Measurements from ENCODE around the gene HECW1.
"Not testable (repeated sequence)": the region's sequence is repeated elsewhere in the genome, so short reads cannot be mapped to it uniquely, and the experiment has no call there.

HECW1 gene

DNA sequence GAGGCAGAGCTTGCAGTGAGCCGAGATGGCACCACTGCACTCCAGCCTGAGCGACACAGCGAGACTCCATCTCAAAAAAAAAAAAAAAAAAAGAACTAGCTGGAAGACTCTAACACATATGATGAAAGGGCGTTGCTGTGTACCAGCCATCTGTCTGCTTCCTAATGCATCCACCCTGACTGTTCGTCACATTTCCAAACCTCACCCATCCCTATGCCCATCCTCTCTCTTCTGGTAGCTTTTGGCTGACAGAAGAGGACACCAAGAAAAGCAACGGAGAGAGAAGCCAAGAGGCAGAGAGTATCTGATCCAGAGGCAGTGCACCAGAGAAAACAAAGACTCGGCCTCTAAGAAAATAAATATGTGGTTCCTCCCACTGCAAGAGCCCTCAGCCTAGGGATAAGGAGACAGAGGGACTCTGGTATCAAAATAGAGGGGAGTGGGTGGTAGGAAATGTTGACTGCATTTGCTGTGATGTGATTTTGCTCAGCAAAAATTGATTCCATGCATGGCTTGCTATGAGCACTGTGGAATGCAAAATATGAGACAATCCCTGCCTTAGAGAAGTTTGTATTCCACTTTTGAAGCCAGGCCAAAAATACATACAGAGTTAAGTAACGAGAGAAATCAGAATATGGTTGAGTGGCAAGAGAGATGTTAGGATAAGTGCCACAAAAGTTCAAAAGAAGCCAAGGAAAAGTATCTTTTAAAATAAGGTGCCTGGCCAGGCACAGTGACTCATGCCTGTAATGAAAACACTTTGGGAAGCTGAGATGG lies 369.6 kb downstream of the HECW1 start:
- DNase-seq = no peak

DNA sequence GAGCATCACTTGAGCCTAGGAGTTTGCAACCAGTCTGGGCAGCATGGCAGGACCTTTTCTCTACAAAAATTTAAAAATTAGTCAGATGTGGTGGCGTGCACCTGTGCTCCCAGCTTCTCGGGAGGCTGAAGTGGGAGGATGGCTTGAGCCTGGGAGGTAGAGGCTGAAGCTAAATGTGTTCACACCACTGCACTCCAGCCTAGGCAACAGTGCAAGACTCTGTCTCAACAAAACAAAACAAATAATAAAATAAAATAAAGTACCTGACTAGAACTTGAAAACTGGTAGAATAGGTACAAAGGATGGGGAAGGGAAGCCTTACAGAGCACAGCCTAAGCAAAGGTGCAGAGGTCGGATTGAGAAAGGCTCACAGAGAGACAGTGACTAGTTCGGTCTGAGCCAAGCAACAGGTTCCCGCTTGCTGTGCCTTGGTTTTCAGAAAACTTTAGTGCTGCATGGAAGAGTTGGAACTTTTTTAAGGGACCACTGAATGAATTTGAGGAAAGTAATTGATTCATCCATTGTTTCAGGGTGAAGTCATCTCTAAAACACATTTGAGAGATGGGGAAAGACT lies 370.3 kb downstream of the HECW1 start:
- DNase-seq = no peak

- DNase-seq = no peak
These were observed 372.4 kb downstream of the HECW1 start for GRCh38 chr7:43484678-43485395.

- DNase-seq = no peak
These were observed 373.1 kb downstream of the HECW1 start for GRCh38 chr7:43485580-43485979.

GRCh38 chr7:43486008-43486407 lies 373.6 kb downstream of the HECW1 start:
- DNase-seq = not testable (repeated sequence)

GRCh38 chr7:43486634-43487033 lies 374.2 kb downstream of the HECW1 start:
- no peak for DNase-seq

- no peak for DNase-seq
These were observed 375.3 kb downstream of the HECW1 start for GRCh38 chr7:43487731-43488073.

DNA sequence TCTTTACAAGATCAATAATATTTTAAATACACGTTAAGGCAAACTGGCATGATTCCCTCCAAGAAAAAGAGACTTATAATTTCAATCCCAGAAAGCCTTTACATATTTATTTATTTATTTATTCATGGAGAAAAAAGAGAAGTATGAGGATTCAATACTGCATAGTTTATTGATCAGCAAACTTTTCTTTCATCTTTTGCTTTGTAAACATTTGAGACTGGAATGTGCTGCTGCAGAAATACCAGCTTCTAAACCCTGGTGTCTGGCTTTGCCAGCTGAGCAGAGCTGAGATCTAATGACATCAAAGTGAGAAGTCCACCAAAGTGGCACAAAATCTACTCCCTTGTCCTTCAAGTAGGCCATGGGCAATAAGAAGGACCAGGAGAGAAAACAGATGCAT lies 376.8 kb downstream of the HECW1 start:
- no peak for DNase-seq

GRCh38 chr7:43490016-43490415 lies 377.6 kb downstream of the HECW1 start:
- DNase-seq = no peak

DNA sequence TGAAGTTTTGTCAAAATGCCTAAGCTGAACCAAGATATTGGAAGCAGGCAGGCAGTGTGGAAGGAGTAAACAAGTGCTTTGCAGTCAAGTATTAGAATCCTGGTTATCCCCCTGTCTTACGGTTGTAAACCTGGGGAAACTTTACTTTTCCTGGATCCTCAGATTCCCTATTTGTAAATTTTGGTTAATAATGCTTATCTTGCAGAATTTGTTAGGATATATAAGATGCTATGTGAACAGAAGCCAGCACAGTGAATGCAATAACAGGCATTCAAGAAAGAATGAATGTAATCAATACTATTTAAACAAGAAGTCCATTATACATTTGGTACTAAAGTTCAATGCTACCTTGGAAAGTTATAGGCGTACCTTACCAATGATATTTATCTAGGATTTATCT lies 378.7 kb downstream of the HECW1 start:
- no peak for DNase-seq

- no peak for DNase-seq
These were observed 379.5 kb downstream of the HECW1 start for GRCh38 chr7:43491984-43492383.

- no peak for DNase-seq
These were observed 380.4 kb downstream of the HECW1 start for GRCh38 chr7:43492896-43493295.

DNA sequence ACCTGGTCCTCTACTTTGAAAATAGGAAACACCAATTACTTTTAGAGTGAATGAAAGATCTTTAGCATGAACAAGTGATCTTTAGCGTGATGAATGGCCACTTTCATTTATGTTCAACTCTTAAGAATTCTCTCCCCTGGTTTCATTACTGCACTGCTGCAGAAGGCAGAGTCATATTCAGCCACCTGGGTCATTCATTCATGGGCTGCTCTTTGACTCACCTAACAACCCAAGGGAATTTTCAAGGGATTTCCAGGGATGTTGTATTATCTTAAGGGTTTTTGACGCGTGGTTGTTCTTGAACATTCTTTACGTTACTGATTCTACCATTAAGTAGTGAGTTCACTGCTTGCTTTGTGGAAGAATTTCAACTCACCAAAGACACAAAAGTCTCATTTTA lies 383.1 kb downstream of the HECW1 start:
- DNase-seq = no peak

- DNase-seq = no peak
These were observed 384.1 kb downstream of the HECW1 start for GRCh38 chr7:43496596-43496995.

- no peak for DNase-seq
These were observed 389.4 kb downstream of the HECW1 start for GRCh38 chr7:43501870-43502269.

GRCh38 chr7:43502941-43503340 lies 390.5 kb downstream of the HECW1 start:
- DNase-seq = no peak

GRCh38 chr7:43505412-43505811 lies 393.0 kb downstream of the HECW1 start:
- DNase-seq = no peak

- no peak for DNase-seq
These were observed 394.0 kb downstream of the HECW1 start for GRCh38 chr7:43506460-43506859.

- DNase-seq = no peak
These were observed 396.0 kb downstream of the HECW1 start for GRCh38 chr7:43508461-43508860.

GRCh38 chr7:43509906-43510305 lies 397.5 kb downstream of the HECW1 start:
- no peak for DNase-seq

- DNase-seq = no peak
These were observed 398.6 kb downstream of the HECW1 start for GRCh38 chr7:43511029-43511428.

DNA sequence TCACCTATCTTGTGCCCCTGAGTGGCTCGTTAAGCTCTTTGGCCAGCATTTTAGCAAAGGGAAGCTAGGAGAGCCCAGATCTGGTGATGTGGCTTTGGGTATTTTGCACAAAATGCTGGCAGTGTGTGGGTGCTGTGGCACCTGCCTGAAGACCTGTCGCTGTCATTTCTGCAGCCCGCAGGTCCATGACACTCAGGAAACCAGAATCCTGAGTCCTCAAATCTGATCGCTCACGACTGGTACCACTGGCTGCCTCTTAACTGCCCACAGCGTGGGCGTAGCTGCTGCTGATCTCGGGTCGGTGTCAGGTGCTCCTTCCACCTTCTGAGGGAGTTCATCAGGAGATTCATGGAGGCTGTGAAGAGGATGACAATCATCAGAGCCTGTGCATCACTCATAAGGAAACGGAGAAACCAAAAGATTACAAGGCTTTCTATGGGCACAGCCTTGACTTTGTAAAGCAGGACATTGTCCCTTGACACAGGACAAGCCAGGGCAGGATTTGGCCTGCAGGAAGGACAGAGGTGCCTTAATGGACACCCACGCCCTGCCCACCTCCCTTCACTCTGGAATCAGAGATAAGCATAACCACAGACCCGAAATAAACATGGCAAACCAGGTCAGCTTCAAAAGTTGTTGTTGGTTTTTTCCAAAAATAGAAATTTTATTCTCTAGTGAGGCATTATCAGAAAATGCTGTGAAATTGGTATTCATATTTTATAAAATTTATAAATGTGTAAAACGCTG lies 399.5 kb downstream of the HECW1 start:
- DNase-seq = no peak

DNA sequence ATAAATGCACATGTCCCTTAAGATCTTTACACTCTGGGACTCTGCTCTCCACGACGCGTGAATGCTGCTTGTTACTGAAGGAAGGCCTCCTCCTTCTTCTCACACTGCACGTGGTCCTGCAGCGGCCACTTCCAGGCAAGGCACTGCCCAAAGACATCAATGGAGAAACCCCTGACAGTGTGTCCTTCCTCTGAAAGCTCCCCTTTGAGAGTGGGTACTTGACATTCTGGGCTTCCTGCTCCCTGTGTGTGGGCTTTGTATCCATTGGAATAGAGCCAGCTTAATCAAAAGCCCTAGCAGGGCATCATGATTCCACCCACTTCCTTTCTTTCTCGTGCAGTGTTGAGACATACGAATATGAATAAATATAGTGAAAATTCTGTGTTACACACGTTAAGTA lies 400.8 kb downstream of the HECW1 start:
- no peak for DNase-seq

Data from CD4-positive, alpha-beta T cell treated with Interleukin-6 for 4 hours (primary cell).